Tibial artery (tissue), 4 donors: ENCODE measurements around the gene RBM47.
"Not testable (repeated sequence)": the region's sequence is repeated elsewhere in the genome, so short reads cannot be mapped to it uniquely, and the experiment has no call there.

Source experiments
- DNase-seq, 2 donors: peaks; one replicate each; pipeline ENCODE4 v3.0.0-alpha.2; 2019
- H3K27ac ChIP-seq, 2 donors: fragments of 200-600 bp; sonication (generic) in 1 of 2; 1 replicate in 1 of 2; 2 replicates in 1 of 2; pipeline ENCODE4 v1.5.1; 2018 to 2019; ENCODE audit warnings: mild to moderate bottlenecking in 1 of 2
- H3K27me3 ChIP-seq, 2 donors: fragments of 200-600 bp; sonication (generic) in 1 of 2; one replicate each; pipeline versions ENCODE4 v1.5.1 to v1.6.0; 2016 to 2019
- H3K36me3 ChIP-seq, 3 donors: fragments of 200-600 bp; sonication (generic) in 2 of 3; one replicate each; pipeline ENCODE4 v1.5.1; 2016 to 2019; ENCODE audit warnings: mild to moderate bottlenecking in 2 of 3
- H3K4me1 ChIP-seq, 4 donors: fragments of 200-600 bp; sonication (generic) in 2 of 4; 1 replicate in 3 of 4; 2 replicates in 1 of 4; pipeline ENCODE4 v1.5.1; 2016 to 2019
- H3K4me3 ChIP-seq, 2 donors: fragments of 200-600 bp; sonication (generic) in 1 of 2; 1 replicate in 1 of 2; 2 replicates in 1 of 2; pipeline ENCODE4 v1.5.1; 2018 to 2019; ENCODE audit warnings: mild to moderate bottlenecking in 2 of 2
- H3K9me3 ChIP-seq, 3 donors: fragments of 200-600 bp; sonication (generic) in 1 of 3; one replicate each; pipeline ENCODE4 v1.5.1; 2016 to 2019
- CTCF ChIP-seq, 2 experiments: fragments of 200-600 bp in 1 of 2; fragments of 450-650 bp in 1 of 2; IDR thresholded peaks; one replicate each; pipeline ENCODE4 v1.5.1; 2017 to 2019; ENCODE audit warnings: antibody characterized with exemption in 2 of 2, mild to moderate bottlenecking in 1 of 2, moderate library complexity in 1 of 2
- intact Hi-C: fragments of 100-400 bp; cut with DNase I; formaldehyde crosslinking; loops from one replicate; pipeline ENCODE4 v1.15.0; 2023; ENCODE audit warnings: low total_unique reads

RBM47 gene

GRCh38 chr4:40564815-40565483 is 64.7 kb downstream of the RBM47 start:
- Histone ChIP-seq H3K9me3 (no peaks in the 10 kb centered on the region), H3K27me3 (no peaks in the 10 kb centered on the region), H3K4me3 (no peak overlapping the region), H3K36me3 (no peaks in the 10 kb centered on the region), H3K4me1 (peaks cover 0 to 5% (median 0%) of the 10 kb centered on the region in 4 donors), H3K27ac (no peak overlapping the region)
- intact Hi-C loops: no loop called here
- TF ChIP-seq CTCF (IDR thresholded peaks at IDR 0.05): no peak
- no peak for DNase-seq

- Histone ChIP-seq H3K4me3 (no peak overlapping the region), H3K27me3 (no peaks in the 10 kb centered on the region), H3K36me3 (no peaks in the 10 kb centered on the region), H3K27ac (no peak overlapping the region), H3K4me1 (peaks cover 0 to 6% (median 0%) of the 10 kb centered on the region in 4 donors), H3K9me3 (no peaks in the 10 kb centered on the region)
- DNase-seq: peak in 1 of 2 donors; percentile 31
- intact Hi-C loops: no loop called here
- TF ChIP-seq CTCF (IDR thresholded peaks at IDR 0.05): no peak
These were observed 65.7 kb downstream of the RBM47 start for GRCh38 chr4:40564004-40564403.

GRCh38 chr4:40563401-40563800 is 66.3 kb downstream of the RBM47 start:
- Histone ChIP-seq H3K27me3 (no peaks in the 10 kb centered on the region), H3K4me3 (no peak overlapping the region), H3K4me1 (peaks cover 0 to 6% (median 0%) of the 10 kb centered on the region in 4 donors), H3K36me3 (no peaks in the 10 kb centered on the region), H3K27ac (no peak overlapping the region), H3K9me3 (no peaks in the 10 kb centered on the region)
- no peak for DNase-seq
- intact Hi-C loops: no loop called here
- TF ChIP-seq CTCF (IDR thresholded peaks at IDR 0.05): no peak

- no peak for TF ChIP-seq CTCF (IDR thresholded peaks at IDR 0.05)
- Histone ChIP-seq H3K27ac (no peak overlapping the region), H3K36me3 (no peaks in the 10 kb centered on the region), H3K4me3 (no peak overlapping the region), H3K4me1 (peaks cover 0 to 6% (median 0%) of the 10 kb centered on the region in 4 donors), H3K9me3 (no peaks in the 10 kb centered on the region), H3K27me3 (no peaks in the 10 kb centered on the region)
- intact Hi-C loops: no loop called here
- DNase-seq: no peak
These were observed 67.0 kb downstream of the RBM47 start for GRCh38 chr4:40562681-40563080.

GRCh38 chr4:40562208-40562607 is 67.5 kb downstream of the RBM47 start:
- no peaks in the 10 kb centered on the region for H3K27me3 ChIP-seq
- no peak for DNase-seq
- H3K4me3 ChIP-seq: no peak overlapping the region
- no peaks in the 10 kb centered on the region for H3K9me3 ChIP-seq
- H3K27ac ChIP-seq: no peak overlapping the region
- TF ChIP-seq CTCF (IDR thresholded peaks at IDR 0.05): no peak
- H3K36me3 ChIP-seq: no peaks in the 10 kb centered on the region
- intact Hi-C loops: no loop called here
- peaks cover 0 to 6% (median 0%) of the 10 kb centered on the region in 4 donors for H3K4me1 ChIP-seq

GRCh38 chr4:40561543-40562177 is 68.0 kb downstream of the RBM47 start:
- DNase-seq, intact Hi-C loops, H3K9me3 ChIP-seq, H3K27me3 ChIP-seq, H3K4me3 ChIP-seq, H3K36me3 ChIP-seq, H3K27ac ChIP-seq, H3K4me1 ChIP-seq: not testable (repeated sequence)
